ENCODE measurements around the gene TCF7L2.

DNA sequence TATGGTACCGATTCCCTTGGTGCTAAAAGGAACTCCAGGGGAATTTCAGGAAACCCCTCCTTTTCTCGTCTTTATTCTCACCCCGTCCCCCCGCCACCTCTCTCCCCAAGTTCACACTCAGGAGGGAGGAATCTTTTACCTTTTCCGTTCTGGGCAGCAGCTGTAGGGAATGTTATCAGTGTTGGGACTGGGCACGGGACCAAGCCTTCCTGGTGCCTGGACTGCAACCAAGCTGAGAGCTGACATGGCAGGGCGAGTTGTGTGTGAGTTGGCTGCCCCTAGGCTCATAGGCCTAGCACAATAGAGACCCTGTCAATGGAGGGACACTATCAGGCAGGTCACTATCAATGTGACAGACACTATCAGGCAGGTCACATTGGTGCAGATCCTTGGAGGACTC is 121.4 kb downstream of the TCF7L2 start:
- TF ChIP-seq ESRRG (CRISPR knock-in tag; IDR thresholded peaks at IDR 0.05) (no peak), CSDC2 (CRISPR knock-in tag; IDR thresholded peaks at IDR 0.05) (no peak), ARNTL (CRISPR knock-in tag; IDR thresholded peaks at IDR 0.05; ENCODE audit: borderline replicate concordance, low read depth) (no peak), SNAI2 (CRISPR knock-in tag; IDR thresholded peaks at IDR 0.05) (no peak), TCF4 (CRISPR knock-in tag; IDR thresholded peaks at IDR 0.05; ENCODE audit: borderline replicate concordance) (no peak), ZC3H10 (CRISPR knock-in tag; IDR thresholded peaks at IDR 0.05) (no peak)
- TF ChIP-seq, protein P1, sequence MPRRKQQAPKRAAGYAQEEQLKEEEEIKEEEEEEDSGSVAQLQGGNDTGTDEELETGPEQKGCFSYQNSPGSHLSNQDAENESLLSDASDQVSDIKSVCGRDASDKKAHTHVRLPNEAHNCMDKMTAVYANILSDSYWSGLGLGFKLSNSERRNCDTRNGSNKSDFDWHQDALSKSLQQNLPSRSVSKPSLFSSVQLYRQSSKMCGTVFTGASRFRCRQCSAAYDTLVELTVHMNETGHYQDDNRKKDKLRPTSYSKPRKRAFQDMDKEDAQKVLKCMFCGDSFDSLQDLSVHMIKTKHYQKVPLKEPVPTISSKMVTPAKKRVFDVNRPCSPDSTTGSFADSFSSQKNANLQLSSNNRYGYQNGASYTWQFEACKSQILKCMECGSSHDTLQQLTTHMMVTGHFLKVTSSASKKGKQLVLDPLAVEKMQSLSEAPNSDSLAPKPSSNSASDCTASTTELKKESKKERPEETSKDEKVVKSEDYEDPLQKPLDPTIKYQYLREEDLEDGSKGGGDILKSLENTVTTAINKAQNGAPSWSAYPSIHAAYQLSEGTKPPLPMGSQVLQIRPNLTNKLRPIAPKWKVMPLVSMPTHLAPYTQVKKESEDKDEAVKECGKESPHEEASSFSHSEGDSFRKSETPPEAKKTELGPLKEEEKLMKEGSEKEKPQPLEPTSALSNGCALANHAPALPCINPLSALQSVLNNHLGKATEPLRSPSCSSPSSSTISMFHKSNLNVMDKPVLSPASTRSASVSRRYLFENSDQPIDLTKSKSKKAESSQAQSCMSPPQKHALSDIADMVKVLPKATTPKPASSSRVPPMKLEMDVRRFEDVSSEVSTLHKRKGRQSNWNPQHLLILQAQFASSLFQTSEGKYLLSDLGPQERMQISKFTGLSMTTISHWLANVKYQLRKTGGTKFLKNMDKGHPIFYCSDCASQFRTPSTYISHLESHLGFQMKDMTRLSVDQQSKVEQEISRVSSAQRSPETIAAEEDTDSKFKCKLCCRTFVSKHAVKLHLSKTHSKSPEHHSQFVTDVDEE (CRISPR knock-in tag; IDR thresholded peaks at IDR 0.05): no peak

Data from SK-N-SH treated with all-trans-retinoic acid at 6 μM for 48 hours (cell line).